Chondrocyte (in vitro differentiated cells): ENCODE results near the gene MAPK8IP3. TPM values are rescaled to one million over a fixed set of nuclear protein-coding genes. Genes with fewer than 3 reads are reported as not detected.
"Not testable (repeated sequence)": the region's sequence is repeated elsewhere in the genome, so short reads cannot be mapped to it uniquely, and the experiment has no call there.

Experiments used
- DNase-seq: peaks from one replicate; pipeline ENCODE4 v3.0.0; 2021; ENCODE audit warnings: mixed read lengths, low spot score
- H3K27ac Mint-ChIP-seq: one replicate; pipeline ENCODE4 v1.8.0; 2021; ENCODE audit warnings: mild to moderate bottlenecking, moderate library complexity, mixed read lengths; ENCODE audit not compliant: unreplicated experiment
- H3K27me3 Mint-ChIP-seq: 2 replicates; pipeline ENCODE4 v1.8.0; 2021; ENCODE audit warnings: low read depth, mixed read lengths
- H3K36me3 Mint-ChIP-seq: 2 replicates; pipeline ENCODE4 v1.8.0; 2021; ENCODE audit warnings: low read depth, mixed read lengths
- H3K4me1 Mint-ChIP-seq: 2 replicates; pipeline ENCODE4 v1.8.0; 2021; ENCODE audit warnings: low read depth, mild to moderate bottlenecking, mixed read lengths
- H3K4me3 Mint-ChIP-seq: one replicate; pipeline ENCODE4 v1.8.0; 2021; ENCODE audit warnings: mild to moderate bottlenecking, moderate library complexity, mixed read lengths; ENCODE audit not compliant: unreplicated experiment
- H3K9me3 Mint-ChIP-seq: 2 replicates; pipeline ENCODE4 v1.8.0; 2021; ENCODE audit warnings: low read depth, mixed read lengths
- total RNA-seq: library from RNA; stranded (reverse); gene quantifications from 3 replicates; pipeline ENCODE4 v1.2.1, GENCODE V29; 2021
- TF ChIP-seq, protein P1 (sequence below): fragments of 200-600 bp; sonication (generic); IDR thresholded peaks from 2 replicates; pipeline ENCODE4 v1.5.0; 2021; ENCODE audit warnings: antibody characterized with exemption, mild to moderate bottlenecking, moderate library complexity

The MAPK8IP3 gene
- total RNA-seq, 1 donor from 2014 or later = 53.8 TPM

DNA sequence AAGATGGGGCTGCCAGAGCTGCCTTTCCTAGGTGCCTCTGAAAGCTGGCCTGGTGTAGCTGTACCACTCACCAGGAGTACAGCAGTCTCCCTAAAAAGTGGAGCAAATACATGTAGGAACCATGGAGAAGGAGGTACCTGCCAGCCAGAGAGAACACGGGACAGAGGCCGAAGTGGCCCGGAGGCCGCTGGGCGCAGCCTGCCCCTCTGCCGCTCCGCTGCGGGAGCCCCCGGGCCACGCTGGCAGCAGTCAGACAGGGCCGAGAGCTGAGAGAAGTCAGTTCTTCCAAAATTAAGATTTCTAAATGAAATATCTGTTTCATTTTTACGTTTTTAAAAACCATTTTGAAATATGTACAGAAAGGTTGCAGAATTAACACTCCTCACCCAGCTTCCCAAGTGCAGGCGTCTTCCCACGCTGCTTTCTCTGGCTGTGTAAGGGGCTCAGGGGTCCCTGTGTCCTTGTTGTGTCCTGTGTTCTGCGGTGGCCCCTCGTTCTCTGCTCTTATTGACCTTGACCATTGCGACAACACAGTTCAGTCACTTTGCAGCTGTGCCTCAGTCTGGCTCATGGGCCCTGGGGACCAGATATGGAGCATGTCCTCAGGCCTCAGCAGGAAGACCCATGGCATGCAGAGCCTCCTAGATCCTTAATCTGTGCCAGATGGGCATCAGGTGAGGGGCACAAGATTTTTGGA, 5.0 kb downstream of the MAPK8IP3 start:
- no peak overlapping the region for H3K4me3 Mint-ChIP-seq
- no peaks in the 10 kb centered on the region for H3K9me3 Mint-ChIP-seq
- H3K36me3 Mint-ChIP-seq = no peaks in the 10 kb centered on the region
- H3K27ac Mint-ChIP-seq = no peak overlapping the region
- H3K4me1 Mint-ChIP-seq = peaks cover 40% of the 10 kb centered on the region
- DNase-seq = no peak
- TF ChIP-seq, protein P1, sequence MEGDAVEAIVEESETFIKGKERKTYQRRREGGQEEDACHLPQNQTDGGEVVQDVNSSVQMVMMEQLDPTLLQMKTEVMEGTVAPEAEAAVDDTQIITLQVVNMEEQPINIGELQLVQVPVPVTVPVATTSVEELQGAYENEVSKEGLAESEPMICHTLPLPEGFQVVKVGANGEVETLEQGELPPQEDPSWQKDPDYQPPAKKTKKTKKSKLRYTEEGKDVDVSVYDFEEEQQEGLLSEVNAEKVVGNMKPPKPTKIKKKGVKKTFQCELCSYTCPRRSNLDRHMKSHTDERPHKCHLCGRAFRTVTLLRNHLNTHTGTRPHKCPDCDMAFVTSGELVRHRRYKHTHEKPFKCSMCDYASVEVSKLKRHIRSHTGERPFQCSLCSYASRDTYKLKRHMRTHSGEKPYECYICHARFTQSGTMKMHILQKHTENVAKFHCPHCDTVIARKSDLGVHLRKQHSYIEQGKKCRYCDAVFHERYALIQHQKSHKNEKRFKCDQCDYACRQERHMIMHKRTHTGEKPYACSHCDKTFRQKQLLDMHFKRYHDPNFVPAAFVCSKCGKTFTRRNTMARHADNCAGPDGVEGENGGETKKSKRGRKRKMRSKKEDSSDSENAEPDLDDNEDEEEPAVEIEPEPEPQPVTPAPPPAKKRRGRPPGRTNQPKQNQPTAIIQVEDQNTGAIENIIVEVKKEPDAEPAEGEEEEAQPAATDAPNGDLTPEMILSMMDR = no peak
- H3K27me3 Mint-ChIP-seq = no peaks in the 10 kb centered on the region

DNA sequence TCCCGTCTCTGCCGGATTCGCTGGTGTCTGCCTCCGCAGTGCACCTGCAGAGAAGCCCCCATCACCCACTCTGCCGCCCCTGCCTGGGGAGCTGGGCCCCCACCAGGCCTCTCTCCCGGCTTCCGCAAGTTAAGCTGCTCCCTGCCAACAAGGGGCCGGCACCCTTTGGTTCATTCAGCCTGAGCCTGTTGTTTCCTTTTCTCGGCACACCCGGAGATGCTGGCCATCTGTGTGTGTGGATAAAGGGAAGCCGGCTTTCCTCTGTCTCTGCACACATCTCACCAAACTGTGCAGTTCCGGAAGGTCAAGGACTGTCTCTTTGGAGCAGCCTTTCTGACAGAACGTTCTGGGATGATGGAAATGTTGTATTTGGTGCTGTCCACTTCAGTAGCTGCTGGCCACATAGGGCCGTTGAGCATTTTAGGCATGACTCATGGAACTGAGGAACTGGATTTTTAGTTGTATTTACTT, 6.8 kb downstream of the MAPK8IP3 start:
- H3K4me1 Mint-ChIP-seq = peaks cover 31% of the 10 kb centered on the region
- no peak for DNase-seq
- peak overlapping the region; percentile 33 for H3K27ac Mint-ChIP-seq
- no peaks in the 10 kb centered on the region for H3K27me3 Mint-ChIP-seq
- TF ChIP-seq, protein P1 = no peak
- H3K4me3 Mint-ChIP-seq = no peak overlapping the region
- no peaks in the 10 kb centered on the region for H3K36me3 Mint-ChIP-seq
- H3K9me3 Mint-ChIP-seq = no peaks in the 10 kb centered on the region

DNA sequence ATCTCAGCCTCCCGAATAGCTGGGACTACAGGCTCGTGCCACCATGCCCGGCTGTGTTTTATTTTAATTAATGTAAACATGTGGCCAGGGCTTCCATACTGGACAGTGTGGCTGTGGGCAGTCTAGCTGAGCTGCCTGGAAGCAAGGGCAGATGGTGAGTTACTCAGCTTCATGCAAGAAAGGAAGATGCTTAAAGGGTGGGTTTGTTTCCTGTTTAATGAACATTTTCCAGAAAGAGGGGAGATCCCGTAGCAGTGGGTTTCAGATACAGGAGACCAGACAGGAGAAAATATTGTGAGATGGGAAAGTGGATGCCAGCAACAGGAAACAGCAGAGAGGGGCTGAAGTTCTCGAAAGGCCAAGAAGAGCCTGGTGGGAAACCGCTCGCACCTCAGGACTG, 7.3 kb downstream of the MAPK8IP3 start:
- Mint-ChIP-seq H3K4me3 (no peak overlapping the region), H3K27me3 (no peaks in the 10 kb centered on the region), H3K27ac (peak overlapping the region; percentile 33), H3K4me1 (peaks cover 26% of the 10 kb centered on the region), H3K36me3 (no peaks in the 10 kb centered on the region), H3K9me3 (no peaks in the 10 kb centered on the region)
- no peak for DNase-seq
- TF ChIP-seq, protein P1 = no peak

DNA sequence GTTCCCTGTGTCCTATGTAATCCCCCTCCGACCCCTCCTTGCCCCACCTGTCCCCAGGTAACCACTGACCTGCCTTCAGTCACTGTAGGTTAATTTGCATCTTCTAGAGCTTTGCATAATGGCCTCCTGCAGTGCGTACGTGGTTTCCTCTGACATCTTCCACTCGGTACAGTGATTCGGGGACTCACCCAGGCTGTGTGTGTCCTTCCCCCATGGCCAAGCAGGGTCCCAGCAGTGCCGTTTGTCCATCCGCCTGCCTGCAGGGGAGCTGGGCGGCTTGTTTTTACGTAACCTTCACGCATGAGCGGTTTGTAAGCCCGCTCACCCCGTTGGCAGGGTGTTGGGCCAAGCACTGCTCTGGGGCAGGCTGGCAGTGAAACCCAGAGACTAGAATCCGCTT, 7.9 kb downstream of the MAPK8IP3 start:
- Mint-ChIP-seq H3K36me3 (no peaks in the 10 kb centered on the region), H3K4me1 (peaks cover 20% of the 10 kb centered on the region), H3K9me3 (no peaks in the 10 kb centered on the region), H3K4me3 (no peak overlapping the region), H3K27me3 (no peaks in the 10 kb centered on the region), H3K27ac (no peak overlapping the region)
- no peak for DNase-seq
- TF ChIP-seq, protein P1 = no peak

DNA sequence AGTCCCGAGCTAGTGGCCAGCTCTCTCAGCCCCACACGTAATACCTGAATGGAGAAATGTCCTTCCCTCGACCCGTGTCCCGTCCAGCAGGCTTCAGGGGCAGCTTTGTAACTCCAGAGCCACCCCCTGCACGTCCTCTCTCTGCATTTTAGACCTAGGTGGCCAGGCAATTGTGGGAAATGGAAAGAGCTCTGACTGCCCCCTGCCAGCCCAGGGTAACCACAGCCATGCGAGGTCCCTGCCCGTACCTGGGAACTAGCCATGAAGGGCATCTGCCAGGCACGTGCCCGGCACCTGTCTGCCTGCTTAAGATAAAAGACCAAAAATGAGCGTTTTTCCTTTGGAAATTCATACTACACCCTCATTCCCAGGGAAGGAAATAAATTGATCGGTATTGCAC, 9.2 kb downstream of the MAPK8IP3 start:
- Mint-ChIP-seq H3K4me1 (peaks cover 12% of the 10 kb centered on the region), H3K9me3 (no peaks in the 10 kb centered on the region), H3K27me3 (no peaks in the 10 kb centered on the region), H3K27ac (no peak overlapping the region), H3K36me3 (no peaks in the 10 kb centered on the region), H3K4me3 (no peak overlapping the region)
- DNase-seq = no peak
- TF ChIP-seq, protein P1 = no peak

DNA sequence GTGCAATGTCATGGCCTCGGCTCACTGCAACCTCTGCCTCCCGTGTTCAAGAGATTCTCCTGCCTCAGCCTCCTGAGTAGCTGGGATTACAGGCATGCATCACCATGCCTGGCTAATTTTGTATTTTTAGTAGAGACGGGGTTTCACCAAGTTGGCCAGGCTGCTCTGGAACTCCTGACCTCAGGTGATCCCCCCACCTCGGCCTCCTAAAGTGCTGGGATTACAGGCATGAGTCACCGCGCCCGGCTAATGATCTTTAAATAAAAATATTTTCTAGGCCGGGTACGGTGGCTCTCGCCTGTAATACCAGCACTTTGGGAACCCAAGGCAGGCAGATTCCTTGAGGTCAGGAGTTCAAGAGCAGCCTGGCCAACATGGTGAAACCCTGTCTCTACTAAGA, 12.2 kb downstream of the MAPK8IP3 start:
- H3K36me3 Mint-ChIP-seq = not testable (repeated sequence)

DNA sequence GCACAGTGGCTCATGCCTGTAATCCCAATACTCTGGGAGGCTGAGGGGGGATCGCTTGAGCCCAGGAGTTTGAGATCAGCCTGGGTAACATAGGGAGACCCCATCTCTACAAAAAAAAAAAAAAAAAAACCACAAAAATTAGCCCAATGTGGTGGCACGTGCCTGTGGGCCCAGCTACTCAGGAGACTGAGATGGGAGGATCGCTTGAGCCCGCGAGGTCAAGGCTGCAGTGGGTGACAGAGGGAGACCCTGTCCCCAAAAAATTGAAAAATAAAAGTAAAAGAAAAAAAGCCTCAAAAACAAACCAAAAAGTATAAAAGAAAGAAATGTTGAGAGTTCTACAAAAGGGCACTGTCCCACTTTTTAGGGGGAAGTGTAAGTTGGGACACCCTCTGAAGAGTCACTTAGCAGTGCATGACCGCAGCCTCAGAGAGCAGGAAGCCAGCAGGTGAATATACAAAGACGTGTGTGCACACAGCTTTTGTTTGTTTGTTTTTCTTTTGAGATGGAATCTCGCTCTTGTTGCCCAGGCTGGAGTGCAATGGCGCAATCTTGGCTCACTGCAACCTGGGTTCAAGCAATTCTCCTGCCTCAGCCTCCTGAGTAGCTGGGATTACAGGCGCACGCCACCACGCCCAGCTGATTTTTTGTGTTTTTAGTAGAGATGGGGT, 13.7 kb downstream of the MAPK8IP3 start:
- DNase-seq, H3K9me3 Mint-ChIP-seq, H3K27ac Mint-ChIP-seq, H3K36me3 Mint-ChIP-seq, H3K27me3 Mint-ChIP-seq, H3K4me3 Mint-ChIP-seq: not testable (repeated sequence)
- peaks cover 27% of the 10 kb centered on the region for H3K4me1 Mint-ChIP-seq

More for the DNA sequence above, 12.2 kb downstream of the MAPK8IP3 start:
- not testable (repeated sequence) for H3K27ac Mint-ChIP-seq, H3K27me3 Mint-ChIP-seq, H3K9me3 Mint-ChIP-seq, DNase-seq, H3K4me3 Mint-ChIP-seq
- peaks cover 27% of the 10 kb centered on the region for H3K4me1 Mint-ChIP-seq
